ENCODE results near the gene KIR2DL1. TPM values are rescaled to one million over a fixed set of nuclear protein-coding genes. Genes with fewer than 3 reads are reported as not detected.

Gene KIR2DL1
- total RNA-seq, 1 donor = not detected

DNA sequence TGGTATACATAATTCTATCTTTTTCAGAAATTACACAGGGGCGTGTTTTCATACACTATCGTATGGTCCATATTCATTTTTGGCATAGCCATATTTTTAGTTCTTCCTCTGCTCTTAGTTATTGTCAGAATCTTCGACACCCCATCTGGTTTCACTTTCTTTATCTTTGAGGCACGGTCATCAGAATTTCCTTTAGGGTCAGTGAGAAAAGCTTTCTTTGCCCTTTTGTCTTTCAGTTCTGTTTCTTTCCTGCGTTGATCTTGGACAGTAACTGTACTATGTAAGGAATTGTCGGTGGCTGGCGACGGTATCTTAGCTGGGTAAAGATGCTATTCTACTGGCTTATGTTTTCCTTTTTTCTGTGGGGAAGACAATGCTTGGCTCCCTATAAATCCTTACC is 23.2 kb downstream of the KIR2DL1 start:
- H3K4me3 ChIP-seq (ENCODE audit: low read depth, low read length) = no peak overlapping the region
- TF ChIP-seq, protein P1, sequence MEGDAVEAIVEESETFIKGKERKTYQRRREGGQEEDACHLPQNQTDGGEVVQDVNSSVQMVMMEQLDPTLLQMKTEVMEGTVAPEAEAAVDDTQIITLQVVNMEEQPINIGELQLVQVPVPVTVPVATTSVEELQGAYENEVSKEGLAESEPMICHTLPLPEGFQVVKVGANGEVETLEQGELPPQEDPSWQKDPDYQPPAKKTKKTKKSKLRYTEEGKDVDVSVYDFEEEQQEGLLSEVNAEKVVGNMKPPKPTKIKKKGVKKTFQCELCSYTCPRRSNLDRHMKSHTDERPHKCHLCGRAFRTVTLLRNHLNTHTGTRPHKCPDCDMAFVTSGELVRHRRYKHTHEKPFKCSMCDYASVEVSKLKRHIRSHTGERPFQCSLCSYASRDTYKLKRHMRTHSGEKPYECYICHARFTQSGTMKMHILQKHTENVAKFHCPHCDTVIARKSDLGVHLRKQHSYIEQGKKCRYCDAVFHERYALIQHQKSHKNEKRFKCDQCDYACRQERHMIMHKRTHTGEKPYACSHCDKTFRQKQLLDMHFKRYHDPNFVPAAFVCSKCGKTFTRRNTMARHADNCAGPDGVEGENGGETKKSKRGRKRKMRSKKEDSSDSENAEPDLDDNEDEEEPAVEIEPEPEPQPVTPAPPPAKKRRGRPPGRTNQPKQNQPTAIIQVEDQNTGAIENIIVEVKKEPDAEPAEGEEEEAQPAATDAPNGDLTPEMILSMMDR (IDR thresholded peaks at IDR 0.05; ENCODE audit: insufficient read depth, low read depth, low read length) = no peak
- DNase-seq (ENCODE audit: low read depth) = no peak

DNA sequence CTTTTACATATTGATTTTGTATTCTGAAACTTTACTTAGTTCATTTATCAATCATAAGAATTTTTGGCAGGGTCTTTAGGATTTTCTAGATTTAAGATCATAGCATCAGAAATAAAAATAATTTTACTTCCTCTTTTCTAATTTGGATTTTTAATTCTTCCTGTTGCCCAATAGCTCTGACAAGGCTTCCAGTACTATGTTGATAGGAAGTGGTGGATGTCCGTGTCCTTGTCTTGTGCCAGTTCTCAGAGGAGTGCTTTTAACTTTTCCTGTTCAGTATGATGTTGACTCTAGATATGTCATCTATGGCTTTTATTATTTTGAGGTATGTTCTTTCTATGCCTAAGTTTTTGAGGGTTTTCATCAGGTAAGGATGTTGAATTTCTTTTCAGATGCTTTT is 26.2 kb downstream of the KIR2DL1 start:
- TF ChIP-seq, protein P1 (IDR thresholded peaks at IDR 0.05; ENCODE audit: insufficient read depth, low read depth, low read length) = no peak
- DNase-seq (ENCODE audit: low read depth) = no peak
- no peak overlapping the region for H3K4me3 ChIP-seq (ENCODE audit: low read depth, low read length)

DNA sequence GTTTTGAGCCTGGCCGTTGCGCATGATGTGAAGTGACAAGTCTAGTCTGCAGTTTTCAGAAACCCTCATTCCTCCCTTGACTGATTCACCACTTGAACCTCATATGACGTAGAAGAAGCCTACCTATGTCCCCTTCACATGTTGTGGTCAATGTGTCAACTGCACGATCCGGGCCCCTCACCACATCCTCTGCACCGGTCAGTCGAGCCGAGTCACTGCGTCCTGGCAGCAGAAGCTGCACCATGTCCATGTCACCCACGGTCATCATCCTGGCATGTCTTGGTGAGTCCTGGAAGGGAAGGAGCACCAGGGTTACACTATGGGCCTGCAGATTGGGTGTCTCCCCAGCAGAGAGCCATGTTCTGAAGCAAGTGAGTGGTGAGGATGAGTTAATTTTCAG is 33.8 kb downstream of the KIR2DL1 start, which contains the start of gene KIR2DL4:
KIR2DL4 (plus strand) TSS at position 201 of the 400 bp plus-strand sequence; CDS start at position 243, 42 bp downstream.
- H3K4me3 ChIP-seq (ENCODE audit: low read depth, low read length) = no peak within 1 kb of the TSS
- no peak for DNase-seq (ENCODE audit: low read depth)
- TF ChIP-seq, protein P1 (IDR thresholded peaks at IDR 0.05; ENCODE audit: insufficient read depth, low read depth, low read length) = no peak

DNA sequence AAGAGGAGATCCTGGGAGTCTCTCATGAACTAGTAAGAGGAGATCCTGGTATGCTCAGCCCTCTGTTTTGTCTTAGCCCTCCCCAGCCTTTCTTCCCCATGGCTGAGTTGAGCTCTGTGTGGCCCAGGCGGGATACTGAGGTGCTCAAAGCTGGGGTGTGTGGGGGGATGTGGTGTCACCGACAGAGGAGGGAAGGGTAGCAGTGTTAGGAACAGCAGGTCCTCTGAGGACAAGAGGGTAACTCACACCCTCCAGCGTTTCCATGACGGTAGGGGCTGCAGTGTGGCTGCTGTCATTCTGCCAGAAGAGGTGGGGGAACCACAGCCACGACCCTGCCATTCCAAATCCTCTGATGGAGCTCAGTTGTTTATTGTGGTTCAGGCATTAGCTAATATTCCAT is 34.5 kb downstream of the KIR2DL1 start:
- no peak for DNase-seq (ENCODE audit: low read depth)
- TF ChIP-seq, protein P1 (IDR thresholded peaks at IDR 0.05; ENCODE audit: insufficient read depth, low read depth, low read length) = no peak
- H3K4me3 ChIP-seq (ENCODE audit: low read depth, low read length) = no peak overlapping the region

DNA sequence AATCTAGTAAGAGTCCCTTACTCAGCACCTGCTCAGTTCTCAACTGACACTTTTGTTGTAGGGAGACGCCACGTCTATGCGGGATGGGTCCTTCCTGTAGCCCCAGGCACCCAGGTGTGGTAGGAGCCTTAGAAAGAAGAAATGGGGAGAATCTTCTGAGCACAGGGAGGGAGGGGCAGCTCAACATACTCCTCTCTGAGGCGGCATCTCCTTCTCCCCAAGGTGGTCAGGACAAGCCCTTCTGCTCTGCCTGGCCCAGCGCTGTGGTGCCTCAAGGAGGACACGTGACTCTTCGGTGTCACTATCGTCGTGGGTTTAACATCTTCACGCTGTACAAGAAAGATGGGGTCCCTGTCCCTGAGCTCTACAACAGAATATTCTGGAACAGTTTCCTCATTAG is 35.0 kb downstream of the KIR2DL1 start:
- DNase-seq (ENCODE audit: low read depth) = no peak
- TF ChIP-seq, protein P1 (IDR thresholded peaks at IDR 0.05; ENCODE audit: insufficient read depth, low read depth, low read length) = no peak
- H3K4me3 ChIP-seq (ENCODE audit: low read depth, low read length) = no peak overlapping the region

DNA sequence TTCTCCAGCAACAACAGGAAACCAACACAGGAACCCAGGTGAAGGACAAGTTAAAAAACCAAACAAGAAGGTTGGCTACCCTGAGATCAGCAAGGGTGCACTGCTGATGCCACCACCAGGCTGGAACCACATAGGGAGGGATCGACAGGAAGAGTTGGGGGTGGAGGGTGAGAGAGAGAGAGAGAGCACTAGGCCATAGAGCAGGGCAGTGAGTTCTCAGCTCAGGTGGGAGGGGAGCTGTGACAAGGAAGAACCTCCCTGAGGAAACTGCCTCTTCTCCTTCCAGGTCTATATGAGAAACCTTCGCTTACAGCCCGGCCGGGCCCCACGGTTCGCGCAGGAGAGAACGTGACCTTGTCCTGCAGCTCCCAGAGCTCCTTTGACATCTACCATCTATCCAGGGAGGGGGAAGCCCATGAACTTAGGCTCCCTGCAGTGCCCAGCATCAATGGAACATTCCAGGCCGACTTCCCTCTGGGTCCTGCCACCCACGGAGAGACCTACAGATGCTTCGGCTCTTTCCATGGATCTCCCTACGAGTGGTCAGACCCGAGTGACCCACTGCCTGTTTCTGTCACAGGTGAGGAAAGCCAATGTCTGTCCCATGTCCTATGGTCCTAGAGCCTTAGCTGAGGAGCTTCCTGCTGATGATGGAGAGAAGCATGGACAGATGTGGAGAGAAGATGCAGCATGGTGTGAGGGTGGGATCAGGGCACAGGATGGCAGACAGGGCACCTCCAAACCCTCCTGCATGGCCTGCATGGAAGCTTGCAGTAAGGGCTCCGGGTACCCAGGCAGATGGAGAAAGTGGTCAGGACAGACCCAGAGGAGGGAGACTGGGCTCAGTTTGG is 36.3 kb downstream of the KIR2DL1 start:
- TF ChIP-seq, protein P1 (IDR thresholded peaks at IDR 0.05; ENCODE audit: insufficient read depth, low read depth, low read length) = no peak
- no peak for DNase-seq (ENCODE audit: low read depth)
- H3K4me3 ChIP-seq (ENCODE audit: low read depth, low read length) = no peak overlapping the region
